Activated CD8-positive, alpha-beta T cell treated with anti-CD3 and anti-CD28 coated beads for 36 hours (primary cell): Measurements from ENCODE around the gene GAL3ST2. TPM values are rescaled to one million over a fixed set of nuclear protein-coding genes. Genes with fewer than 3 reads are reported as not detected.
"Not testable (repeated sequence)": the region's sequence is repeated elsewhere in the genome, so short reads cannot be mapped to it uniquely, and the experiment has no call there.

ENCODE experiments used
- ATAC-seq: fragments of 200-7000 bp; cut with Tn5 transposase; one replicate; pipeline ENCODE4 v1.10.0; 2021; ENCODE audit warnings: mild to moderate bottlenecking, moderate library complexity
- CTCF ChIA-PET: fragments of 350-600 bp; sonication (Branson Sonifier 250); formaldehyde crosslinking; loops from one replicate; lab custom pipeline; 2021; ENCODE audit warnings: antibody characterized with exemption; lab: Charles Lee
- POLR2A ChIA-PET: fragments of 350-600 bp; sonication (Branson Sonifier 250); formaldehyde crosslinking; loops from one replicate; lab custom pipeline; 2021; ENCODE audit warnings: antibody characterized with exemption; lab: Charles Lee
- DNase-seq: peaks from one replicate; pipeline ENCODE4 v3.0.0-alpha.2; 2020
- H3K27ac Mint-ChIP-seq: one replicate; pipeline ENCODE4 v1.8.0; 2021; ENCODE audit warnings: mild to moderate bottlenecking, mixed read lengths
- H3K27me3 Mint-ChIP-seq: one replicate; pipeline ENCODE4 v1.8.0; 2021; ENCODE audit warnings: mixed read lengths
- H3K36me3 Mint-ChIP-seq: one replicate; pipeline ENCODE4 v1.8.0; 2021; ENCODE audit warnings: low read depth, mixed read lengths
- H3K4me1 Mint-ChIP-seq: one replicate; pipeline ENCODE4 v1.8.0; 2021; ENCODE audit warnings: low read depth, mixed read lengths
- H3K4me3 Mint-ChIP-seq: one replicate; pipeline ENCODE4 v1.8.0; 2021; ENCODE audit warnings: mild to moderate bottlenecking, moderate library complexity, mixed read lengths
- H3K9me3 Mint-ChIP-seq: one replicate; pipeline ENCODE4 v1.8.0; 2021; ENCODE audit warnings: mixed read lengths
- intact Hi-C: fragments of 100-400 bp; cut with micrococcal nuclease; formaldehyde crosslinking; loops from one replicate; pipeline ENCODE4 v1.10.0; 2022
- total RNA-seq, 2 experiments: library from RNA; stranded (reverse); gene quantifications; one replicate each; pipeline ENCODE4 v1.2.3, GENCODE V29; 2021
- TF ChIP-seq, protein P1 (sequence below): fragments of 200-600 bp; IDR thresholded peaks from one replicate; pipeline ENCODE4 v1.8.0; 2022; ENCODE audit warnings: antibody characterized with exemption, mild to moderate bottlenecking

Gene GAL3ST2
- total RNA-seq, 2 experiments from 2014 or later = 0.89 to 0.95 TPM

DNA sequence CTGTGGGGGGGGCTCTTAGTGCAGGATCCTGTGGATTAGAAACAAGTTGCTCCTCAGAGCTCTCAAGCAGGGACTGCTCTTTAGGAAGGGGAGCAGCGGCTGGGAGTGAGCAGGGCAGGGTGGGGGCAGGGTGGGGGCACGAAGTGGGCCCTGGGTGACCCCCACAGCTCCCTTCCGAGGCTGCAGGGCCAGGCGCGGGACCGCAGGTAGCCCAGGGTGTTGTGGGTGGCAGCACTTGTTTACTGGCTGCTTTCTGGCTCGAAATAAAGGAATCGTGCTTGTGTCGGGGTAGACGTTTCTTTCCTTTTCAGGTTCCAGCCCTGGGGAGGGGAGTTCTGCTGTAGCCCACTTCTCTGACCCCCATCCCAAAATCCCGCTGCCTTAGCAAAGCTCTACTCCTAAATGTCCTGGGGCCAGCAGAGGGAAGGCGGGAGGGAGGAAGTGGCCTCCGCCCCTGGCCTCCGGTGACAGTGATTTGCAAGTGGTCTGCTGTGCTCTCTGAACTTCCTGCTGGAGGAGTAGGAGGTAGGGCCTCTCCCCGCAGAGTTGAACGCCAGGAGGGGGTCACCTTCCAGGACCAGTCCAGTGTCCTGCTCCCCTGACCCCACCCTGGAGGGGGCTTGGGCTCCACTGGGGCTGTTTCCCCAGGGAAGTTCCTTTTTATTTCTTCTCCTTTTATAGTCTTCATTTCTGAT lies 40.7 kb downstream of the GAL3ST2 start:
- intact Hi-C loops = no loop called here
- H3K9me3 Mint-ChIP-seq = no peaks in the 10 kb centered on the region
- H3K36me3 Mint-ChIP-seq = no peaks in the 10 kb centered on the region
- H3K4me1 Mint-ChIP-seq = peaks cover 7% of the 10 kb centered on the region
- peaks cover 4% of the 10 kb centered on the region for H3K27me3 Mint-ChIP-seq
- no peak overlapping the region for H3K4me3 Mint-ChIP-seq
- ChIA-PET CTCF (no interaction called here), POLR2A (no interaction called here)
- TF ChIP-seq, protein P1, sequence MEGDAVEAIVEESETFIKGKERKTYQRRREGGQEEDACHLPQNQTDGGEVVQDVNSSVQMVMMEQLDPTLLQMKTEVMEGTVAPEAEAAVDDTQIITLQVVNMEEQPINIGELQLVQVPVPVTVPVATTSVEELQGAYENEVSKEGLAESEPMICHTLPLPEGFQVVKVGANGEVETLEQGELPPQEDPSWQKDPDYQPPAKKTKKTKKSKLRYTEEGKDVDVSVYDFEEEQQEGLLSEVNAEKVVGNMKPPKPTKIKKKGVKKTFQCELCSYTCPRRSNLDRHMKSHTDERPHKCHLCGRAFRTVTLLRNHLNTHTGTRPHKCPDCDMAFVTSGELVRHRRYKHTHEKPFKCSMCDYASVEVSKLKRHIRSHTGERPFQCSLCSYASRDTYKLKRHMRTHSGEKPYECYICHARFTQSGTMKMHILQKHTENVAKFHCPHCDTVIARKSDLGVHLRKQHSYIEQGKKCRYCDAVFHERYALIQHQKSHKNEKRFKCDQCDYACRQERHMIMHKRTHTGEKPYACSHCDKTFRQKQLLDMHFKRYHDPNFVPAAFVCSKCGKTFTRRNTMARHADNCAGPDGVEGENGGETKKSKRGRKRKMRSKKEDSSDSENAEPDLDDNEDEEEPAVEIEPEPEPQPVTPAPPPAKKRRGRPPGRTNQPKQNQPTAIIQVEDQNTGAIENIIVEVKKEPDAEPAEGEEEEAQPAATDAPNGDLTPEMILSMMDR = no peak
- ATAC-seq (no peak), DNase-seq (no peak)
- H3K27ac Mint-ChIP-seq = no peak overlapping the region

DNA sequence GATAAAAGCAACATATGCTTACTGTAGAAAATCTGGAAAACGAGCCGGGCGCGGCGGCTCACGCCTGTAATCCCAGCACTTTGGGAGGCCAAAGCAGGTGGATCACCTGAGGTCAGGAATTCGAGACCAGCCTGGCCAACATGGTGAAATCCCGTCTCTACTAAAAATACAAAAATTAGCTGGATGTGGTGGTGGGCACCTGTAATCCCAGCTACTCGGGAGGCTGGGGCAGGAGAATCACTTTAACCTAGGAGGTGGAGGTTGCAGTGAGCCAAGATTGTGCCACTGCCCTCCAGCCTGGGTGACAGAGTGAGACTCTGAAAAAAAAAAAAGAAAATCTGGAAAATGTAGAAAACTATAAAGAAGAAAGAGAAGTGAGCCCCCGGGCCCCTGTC lies 41.2 kb downstream of the GAL3ST2 start:
- CTCF ChIA-PET, H3K27ac Mint-ChIP-seq, H3K9me3 Mint-ChIP-seq, POLR2A ChIA-PET, H3K4me1 Mint-ChIP-seq, H3K4me3 Mint-ChIP-seq, DNase-seq, ATAC-seq, H3K27me3 Mint-ChIP-seq, intact Hi-C loops, H3K36me3 Mint-ChIP-seq: not testable (repeated sequence)

DNA sequence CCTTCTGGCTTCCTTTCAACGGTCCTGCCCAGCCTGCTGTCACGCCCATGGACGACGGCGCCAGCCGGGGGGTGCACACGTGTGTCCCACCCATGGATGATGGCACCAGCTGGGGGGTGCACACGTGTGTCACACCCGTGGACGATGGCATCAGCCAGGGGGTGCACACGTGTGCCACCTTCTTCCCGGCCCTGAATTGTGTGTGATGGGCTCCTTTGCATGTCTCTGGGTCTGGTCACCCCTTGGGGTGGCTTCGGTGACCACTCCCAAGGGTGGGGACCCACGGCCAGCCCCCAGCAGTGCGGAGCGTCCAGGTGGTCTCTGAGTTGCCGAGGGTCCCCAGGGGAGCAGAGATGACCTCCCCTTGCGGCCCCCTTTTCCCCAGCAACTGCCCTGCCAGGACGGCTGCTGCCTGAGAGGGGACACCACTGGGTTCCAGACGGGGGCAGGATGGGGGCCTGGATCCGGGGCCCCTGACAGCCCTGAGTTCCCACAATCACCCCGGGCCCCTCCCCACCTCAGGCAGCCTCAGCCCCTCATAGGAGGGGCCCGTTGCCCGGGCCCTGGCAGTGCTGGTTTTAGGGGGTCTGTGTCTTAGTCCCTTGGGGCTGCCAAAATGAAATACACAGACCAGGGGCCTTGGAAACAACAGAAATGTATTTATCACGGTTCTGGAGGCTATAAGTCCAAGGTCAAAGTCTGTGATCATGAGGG lies 41.8 kb downstream of the GAL3ST2 start:
- ATAC-seq (no peak), DNase-seq (no peak)
- no peak overlapping the region for H3K27ac Mint-ChIP-seq
- no peaks in the 10 kb centered on the region for H3K36me3 Mint-ChIP-seq
- peaks cover 7% of the 10 kb centered on the region for H3K4me1 Mint-ChIP-seq
- ChIA-PET CTCF (no interaction called here), POLR2A (no interaction called here)
- no peak overlapping the region for H3K4me3 Mint-ChIP-seq
- no peaks in the 10 kb centered on the region for H3K9me3 Mint-ChIP-seq
- peaks cover 9% of the 10 kb centered on the region for H3K27me3 Mint-ChIP-seq
- intact Hi-C loops = no loop called here
- TF ChIP-seq, protein P1 = no peak

DNA sequence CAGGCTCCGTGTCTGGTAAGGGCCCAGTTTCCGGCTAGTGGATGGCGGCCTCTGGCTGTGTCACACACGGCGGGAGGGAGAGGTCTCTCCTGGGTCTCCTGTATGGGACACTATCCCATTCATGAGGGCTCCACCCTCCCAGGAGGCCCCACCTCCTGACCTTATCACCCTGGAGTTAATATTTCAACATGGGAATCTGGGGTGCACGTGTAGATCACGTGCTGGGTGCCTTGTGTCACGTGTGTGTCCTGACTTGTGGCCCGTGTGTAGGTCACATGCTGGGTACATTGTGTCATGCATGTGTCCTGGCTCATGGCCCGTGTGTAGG lies 42.3 kb downstream of the GAL3ST2 start:
- Mint-ChIP-seq H3K9me3 (peaks cover 3% of the 10 kb centered on the region), H3K27ac (no peak overlapping the region), H3K36me3 (no peaks in the 10 kb centered on the region), H3K4me1 (peaks cover 5% of the 10 kb centered on the region), H3K4me3 (no peak overlapping the region), H3K27me3 (peaks cover 9% of the 10 kb centered on the region)
- intact Hi-C loops = no loop called here
- no peak for ATAC-seq
- TF ChIP-seq, protein P1 = no peak
- ChIA-PET CTCF (no interaction called here), POLR2A (no interaction called here)
- no peak for DNase-seq

DNA sequence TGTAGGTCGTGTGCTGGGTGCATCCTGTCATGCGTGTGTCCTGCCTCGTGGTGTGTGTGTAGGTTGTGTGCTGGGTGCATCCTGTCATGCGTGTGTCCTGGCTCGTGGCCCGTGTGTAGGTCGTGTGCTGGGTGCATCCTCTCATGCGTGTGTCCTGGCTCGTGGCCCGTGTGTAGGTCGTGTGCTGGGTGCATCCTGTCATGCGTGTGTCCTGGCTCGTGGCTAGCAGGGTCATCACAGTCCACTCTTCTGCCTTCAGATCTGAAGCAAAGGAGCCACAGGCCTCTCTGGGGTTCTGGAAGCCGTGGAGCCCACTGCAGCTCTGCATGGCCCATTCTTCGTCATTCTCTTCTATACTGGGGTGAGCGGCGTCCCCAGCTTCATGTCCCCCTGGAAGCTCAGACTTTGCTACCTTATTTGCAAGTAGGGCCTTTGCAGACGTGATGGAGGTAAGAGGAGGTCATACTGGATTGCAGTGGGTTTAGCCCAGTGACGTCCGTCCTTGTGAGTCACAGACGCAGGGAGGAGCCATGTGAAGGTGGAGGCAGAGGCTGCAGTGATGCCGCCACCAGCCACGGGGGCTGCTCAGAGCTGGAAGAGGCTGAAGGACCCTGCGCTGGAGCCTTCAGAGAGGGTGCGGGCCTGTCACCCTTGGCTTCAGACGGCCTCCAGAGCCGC lies 43.5 kb downstream of the GAL3ST2 start:
- intact Hi-C loops, POLR2A ChIA-PET, H3K9me3 Mint-ChIP-seq, H3K36me3 Mint-ChIP-seq, DNase-seq, H3K4me3 Mint-ChIP-seq, H3K27ac Mint-ChIP-seq, H3K4me1 Mint-ChIP-seq, ATAC-seq, H3K27me3 Mint-ChIP-seq, CTCF ChIA-PET: not testable (repeated sequence)
